HG03159 (cell line): ENCODE data around the gene GABRR1.
"Not testable (repeated sequence)": the region's sequence is repeated elsewhere in the genome, so short reads cannot be mapped to it uniquely, and the experiment has no call there.

Experiments
- ATAC-seq: cut with Tn5 transposase; IDR thresholded peaks from one replicate; pipeline ENCODE4 v1.9.1; 2021; ENCODE audit warnings: mild to moderate bottlenecking, moderate library complexity; ENCODE audit not compliant: unreplicated experiment

GABRR1 gene

DNA sequence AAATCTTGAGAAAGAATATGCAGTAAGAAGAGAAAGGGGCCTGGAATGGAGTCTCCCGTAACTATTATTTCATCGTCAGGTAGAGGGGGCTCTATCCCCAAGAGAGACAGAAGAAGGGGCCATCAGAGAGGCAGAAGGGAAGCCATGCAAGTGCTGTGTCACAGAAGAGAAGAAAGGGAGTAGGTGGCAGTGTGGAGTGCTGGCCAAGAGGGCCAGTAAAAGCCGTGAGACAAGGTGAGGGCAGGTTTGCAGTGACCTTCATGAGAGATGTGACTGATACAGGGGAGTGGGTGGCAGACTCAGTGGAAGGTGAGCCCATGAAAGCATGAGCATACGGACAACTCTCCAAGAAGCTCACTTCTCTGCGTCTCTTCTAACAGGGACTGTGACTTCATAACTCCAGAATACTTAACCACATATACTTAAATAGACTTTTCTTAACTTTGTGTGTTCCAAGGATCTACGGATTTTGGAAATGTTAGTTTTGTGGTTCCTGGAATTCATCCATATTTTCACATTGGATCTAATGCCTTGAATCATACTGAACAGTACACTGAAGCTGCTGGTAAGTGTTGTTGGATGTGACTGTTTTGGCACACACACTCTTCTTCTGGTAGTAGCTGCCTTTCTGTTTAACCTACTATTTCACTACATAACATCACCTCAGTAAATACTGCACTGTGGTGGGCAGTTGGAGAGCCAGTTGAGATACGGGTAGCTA, 55.7 kb downstream of the GABRR1 start:
- ATAC-seq, result no peak

DNA sequence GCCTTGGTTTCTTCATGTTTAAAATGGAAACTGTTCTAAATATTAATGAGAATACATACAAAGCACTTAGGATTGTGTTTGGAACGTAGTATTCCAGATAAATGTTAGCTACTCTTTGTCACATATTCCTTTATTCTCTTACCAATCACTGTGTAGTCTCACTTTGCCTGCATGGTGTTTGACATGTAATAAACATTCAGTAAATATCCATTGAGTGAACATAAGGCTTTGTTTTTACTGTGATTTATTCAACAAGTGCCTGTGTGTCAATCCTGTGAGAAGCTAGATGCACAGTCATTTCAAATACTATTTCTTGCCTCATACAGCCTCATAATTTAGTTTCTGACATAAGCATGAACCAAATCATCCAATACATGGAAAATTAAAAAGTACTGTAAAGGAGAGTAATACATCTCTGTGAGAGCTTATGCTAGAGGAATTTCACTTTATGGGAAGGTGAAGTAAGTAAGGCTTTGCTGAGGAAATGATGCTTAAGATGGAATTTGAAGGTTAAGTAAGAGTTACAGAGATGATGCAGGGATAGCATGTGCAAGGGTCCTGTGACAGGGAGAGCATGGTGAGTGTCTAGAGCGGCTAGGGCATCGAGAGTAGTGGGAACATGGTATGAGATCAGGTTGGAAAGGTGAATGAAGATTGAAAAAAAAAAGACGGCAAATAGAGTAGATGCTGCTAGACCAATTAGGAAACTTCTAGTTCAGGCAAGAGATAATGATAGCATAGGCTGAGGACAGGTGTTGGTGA, 56.6 kb downstream of the GABRR1 start:
- ATAC-seq, result no peak

- no peak for ATAC-seq
Observed at GRCh38 chr6:89154131-89154530, 63.0 kb downstream of the GABRR1 start.

GRCh38 chr6:89148016-89148750, 69.0 kb downstream of the GABRR1 start:
- no peak for ATAC-seq

GRCh38 chr6:89146718-89147700, 70.1 kb downstream of the GABRR1 start:
- ATAC-seq, result peak; percentile 36

DNA sequence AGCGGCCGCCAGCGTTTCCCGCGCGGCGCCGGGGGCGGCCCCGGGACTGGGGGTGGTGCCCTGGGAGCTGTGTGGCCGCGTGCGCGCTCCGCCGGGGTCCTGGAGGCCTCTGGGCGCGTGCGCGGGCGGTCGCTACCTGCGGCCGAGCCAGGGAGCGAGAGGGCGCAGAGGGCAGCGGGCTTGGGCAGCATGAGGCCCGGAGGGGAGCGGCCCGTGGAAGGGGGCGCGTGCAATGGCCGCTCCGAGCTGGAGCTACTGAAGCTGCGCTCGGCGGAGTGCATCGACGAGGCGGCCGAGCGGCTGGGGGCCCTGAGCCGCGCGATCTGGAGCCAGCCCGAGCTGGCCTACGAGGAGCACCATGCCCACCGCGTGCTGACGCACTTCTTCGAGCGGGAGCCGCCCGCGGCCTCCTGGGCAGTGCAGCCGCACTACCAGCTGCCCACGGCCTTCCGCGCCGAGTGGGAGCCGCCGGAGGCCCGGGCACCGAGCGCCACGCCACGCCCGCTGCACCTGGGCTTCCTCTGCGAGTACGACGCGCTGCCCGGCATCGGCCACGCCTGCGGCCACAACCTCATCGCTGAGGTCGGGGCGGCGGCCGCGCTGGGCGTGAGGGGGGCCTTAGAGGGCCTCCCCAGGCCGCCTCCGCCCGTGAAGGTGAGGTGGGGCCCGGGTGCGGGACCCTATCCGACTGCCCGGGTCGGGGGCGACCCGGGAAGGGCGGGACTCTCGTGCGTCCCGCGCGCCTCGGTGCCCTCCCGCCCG, 71.0 kb downstream of the GABRR1 start, which contains the start of gene PM20D2:
Gene PM20D2 (plus strand): TSS at position 100 of the 762 bp plus-strand sequence. CDS start 90 bp downstream, at position 190.
- peak; percentile 59 for ATAC-seq

- ATAC-seq, result peak; percentile 60
Observed at GRCh38 chr6:89145091-89145955, 71.8 kb downstream of the GABRR1 start.

- no peak for ATAC-seq
Observed at GRCh38 chr6:89144354-89144906, 72.7 kb downstream of the GABRR1 start.

- no peak for ATAC-seq
Observed at GRCh38 chr6:89140347-89141156, 76.6 kb downstream of the GABRR1 start.

GRCh38 chr6:89139509-89140346, 77.4 kb downstream of the GABRR1 start:
- no peak for ATAC-seq

- no peak for ATAC-seq
Observed at GRCh38 chr6:89138173-89138572, 79.0 kb downstream of the GABRR1 start.

- ATAC-seq, result no peak
Observed at GRCh38 chr6:89134723-89135122, 82.4 kb downstream of the GABRR1 start.

DNA sequence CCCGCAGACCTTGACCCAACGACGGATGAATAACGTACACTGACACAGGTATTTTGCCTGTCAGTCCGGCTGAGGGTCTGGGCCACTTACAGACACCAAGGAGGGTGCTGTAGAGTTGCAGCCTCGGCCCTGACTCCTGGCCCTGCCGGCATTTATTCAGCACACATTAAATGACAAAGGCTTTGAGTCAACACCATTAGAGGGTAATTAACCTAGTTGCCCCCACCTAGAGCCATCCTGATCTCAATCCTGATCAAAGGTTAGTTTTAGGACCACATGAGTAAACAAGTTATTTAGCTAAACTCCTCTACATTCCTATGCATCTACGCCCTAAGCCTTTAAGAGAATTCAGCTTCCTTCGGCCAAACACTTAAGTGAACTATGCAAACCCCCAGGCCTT, 83.2 kb downstream of the GABRR1 start:
- no peak for ATAC-seq

DNA sequence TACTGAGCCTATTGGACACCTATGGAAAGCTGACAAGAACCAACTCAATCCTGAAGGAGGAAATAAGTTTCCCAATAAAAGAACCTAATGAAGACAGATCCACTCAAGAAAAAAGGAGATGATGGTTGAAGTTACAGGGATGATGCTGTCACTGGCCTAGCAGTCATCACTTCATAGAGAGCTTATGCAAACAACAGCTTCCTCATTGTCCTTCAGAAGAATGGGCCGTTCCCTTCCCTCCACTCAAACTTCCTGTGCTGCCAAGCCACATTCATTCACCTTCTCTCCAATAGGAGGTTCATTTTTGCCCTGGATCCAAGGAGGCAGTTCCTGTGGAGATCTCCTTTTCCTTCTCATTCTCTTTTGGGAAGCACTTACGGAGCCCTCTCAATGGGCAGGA, 85.1 kb downstream of the GABRR1 start:
- no peak for ATAC-seq

GRCh38 chr6:89131599-89131998, 85.6 kb downstream of the GABRR1 start:
- no peak for ATAC-seq

GRCh38 chr6:89128256-89128671, 88.9 kb downstream of the GABRR1 start:
- ATAC-seq, result not testable (repeated sequence)
